HCT116 (cell line): ENCODE measurements around the gene GHDC. TPM values are rescaled to one million over a fixed set of nuclear protein-coding genes. Genes with fewer than 3 reads are reported as not detected.

Experiments
- ATAC-seq: fragments of 200-7000 bp; cut with Tn5 transposase; 2 replicates; pipeline ENCODE4 v1.9.1; 2020; ENCODE audit warnings: mild to moderate bottlenecking, moderate library complexity
- BruUV-seq: library from RNA; stranded (reverse); fragments of 400-500 nt; replicated peaks from 2 replicates; lab custom pipeline; 2021; lab: Mats Ljungman, UMichigan
- CTCF ChIA-PET: fragments of 300-600 bp; sonication (Branson Sonifier 250); formaldehyde crosslinking; loops from one replicate; lab custom pipeline; 2021; ENCODE audit warnings: antibody characterized with exemption; lab: Charles Lee
- POLR2A ChIA-PET: fragments of 300-600, 350-600 bp; sonication (Branson Sonifier 250); formaldehyde crosslinking; loops from one replicate; lab custom pipeline; 2021; ENCODE audit warnings: antibody characterized with exemption; lab: Charles Lee
- RAD21 ChIA-PET, 2 experiments: fragments of 300-600 bp; sonication (Branson Sonifier 250); formaldehyde crosslinking; loops; one replicate each; lab custom pipeline; 2023; ENCODE audit warnings: low total read pairs in 2 of 2; ENCODE audit not compliant: uncharacterized antibody in 2 of 2, unreplicated experiment in 2 of 2, low non-redundant PET in 1 of 2; lab: Charles Lee
- DNase-seq: peaks from one replicate; pipeline ENCODE4 v3.0.0-alpha.2; 2010; ENCODE audit warnings: low read depth, low spot score
- H2AFZ ChIP-seq: fragments of 200-600 bp; shearing (Covaris generic), sonication (generic); 2 replicates; pipeline ENCODE4 v1.6.1; 2017; ENCODE audit warnings: low read depth, mixed run types, mixed read lengths, antibody characterized with exemption, low read length; ENCODE audit not compliant: poor library complexity, severe bottlenecking
- H3K27ac ChIP-seq: 2 replicates; pipeline ENCODE4 v1.5.1; 2012; ENCODE audit warnings: low read depth, low read length
- H3K27me3 ChIP-seq: fragments of 200-600 bp; sonication (generic); 2 replicates; pipeline ENCODE4 v1.6.1; 2016; ENCODE audit warnings: mixed run types, low read length, mixed read lengths; ENCODE audit not compliant: insufficient read depth
- H3K36me3 ChIP-seq, 2 experiments: fragments of 200-500 bp in 1 of 2; fragments of 200-600 bp in 1 of 2; sonication (Bioruptor generic) in 1 of 2; sonication (generic) in 1 of 2; 2 replicates each; pipeline versions ENCODE4 v1.5.1 to v1.6.1; 2014 to 2016; ENCODE audit warnings: low read length in 2 of 2, inconsistent platforms in 1 of 2, mixed read lengths in 1 of 2, mixed run types in 1 of 2; ENCODE audit not compliant: insufficient read depth in 2 of 2, control insufficient read depth in 1 of 2
- H3K4me1 ChIP-seq, 2 experiments: fragments of 200-600 bp in 1 of 2; sonication (generic) in 1 of 2; 2 replicates each; pipeline versions ENCODE4 v1.5.1 to v1.6.1; 2012 to 2017; ENCODE audit warnings: low read length in 2 of 2, inconsistent platforms in 1 of 2, mild to moderate bottlenecking in 1 of 2, mixed read lengths in 1 of 2, mixed run types in 1 of 2, moderate library complexity in 1 of 2; ENCODE audit not compliant: insufficient read depth in 2 of 2, control insufficient read depth in 1 of 2
- H3K4me2 ChIP-seq: fragments of 200-600 bp; sonication (generic); 2 replicates; pipeline ENCODE4 v1.6.1; 2017; ENCODE audit warnings: mixed run types, low read length, mixed read lengths
- H3K4me3 ChIP-seq, 2 experiments: fragments of 200-600 bp in 1 of 2; sonication (generic) in 1 of 2; replicated peaks in 1 of 2; 2 replicates each; pipeline ENCODE4 v1.5.1; 2011 to 2016; ENCODE audit warnings: low read length in 2 of 2, control low read depth in 1 of 2, low read depth in 1 of 2, mild to moderate bottlenecking in 1 of 2, mixed read lengths in 1 of 2, mixed run types in 1 of 2
- H3K79me2 ChIP-seq: fragments of 200-600 bp; sonication (generic); 2 replicates; pipeline ENCODE4 v1.6.1; 2017; ENCODE audit warnings: mild to moderate bottlenecking, mixed run types, low read length, moderate library complexity, mixed read lengths; ENCODE audit not compliant: insufficient read depth
- H3K9ac ChIP-seq: fragments of 200-600 bp; sonication (generic); 2 replicates; pipeline ENCODE4 v1.6.1; 2016; ENCODE audit warnings: low read length, mixed read lengths
- H3K9me2 ChIP-seq: fragments of 200-600 bp; sonication (generic), shearing (Covaris generic); 2 replicates; pipeline ENCODE4 v1.6.1; 2017; ENCODE audit warnings: mixed run types, mild to moderate bottlenecking, moderate library complexity; ENCODE audit not compliant: insufficient read depth
- H3K9me3 ChIP-seq, 2 experiments: fragments of 200-500 bp in 1 of 2; fragments of 200-600 bp in 1 of 2; sonication (Bioruptor generic) in 1 of 2; sonication (generic) in 1 of 2; 2 replicates each; pipeline ENCODE4 v1.6.1; 2014 to 2017; ENCODE audit warnings: low read length in 2 of 2, mixed read lengths in 2 of 2, inconsistent platforms in 1 of 2, low read depth in 1 of 2, mild to moderate bottlenecking in 1 of 2, mixed run types in 1 of 2, moderate library complexity in 1 of 2; ENCODE audit not compliant: control insufficient read depth in 1 of 2, insufficient read depth in 1 of 2
- H4K20me1 ChIP-seq: fragments of 200-600 bp; sonication (generic), shearing (Covaris generic); 2 replicates; pipeline ENCODE4 v1.6.1; 2017; ENCODE audit warnings: mixed run types, mild to moderate bottlenecking, moderate library complexity; ENCODE audit not compliant: insufficient read depth
- ELF1 ChIP-seq: IDR thresholded peaks from 2 replicates; pipeline ENCODE4 v1.6.1; 2012; ENCODE audit warnings: low read depth, borderline replicate concordance
- EZH2phosphoT487 ChIP-seq: fragments of 200-600 bp; IDR thresholded peaks from 2 replicates; pipeline ENCODE4 v1.6.1; 2018; ENCODE audit warnings: antibody characterized with exemption, borderline replicate concordance
- SRF ChIP-seq: IDR thresholded peaks from 2 replicates; pipeline ENCODE4 v1.6.1; 2012; ENCODE audit warnings: low read depth
- ZNF274 ChIP-seq: fragments of 200-500 bp; sonication (Bioruptor generic); IDR thresholded peaks from 2 replicates; pipeline ENCODE4 v1.6.1; 2014; ENCODE audit warnings: mild to moderate bottlenecking, low read depth, low read length, inconsistent platforms
- intact Hi-C: fragments of 100-400 bp; cut with micrococcal nuclease; formaldehyde crosslinking; loops from 2 replicates; pipeline ENCODE4 v1.10.0; 2022
- total RNA-seq: library from RNA; stranded (reverse); gene quantifications from one replicate; pipeline ENCODE4 v1.2.1, GENCODE V29; 2021; ENCODE audit not compliant: unreplicated experiment
- TF ChIP-seq, protein P1 (sequence below): IDR thresholded peaks from 2 replicates; pipeline ENCODE4 v1.6.1; 2012
- TF ChIP-seq, protein P2 (sequence below): IDR thresholded peaks from 2 replicates; pipeline ENCODE4 v1.6.1; 2011; ENCODE audit warnings: mild to moderate bottlenecking, low read length, moderate library complexity; ENCODE audit not compliant: insufficient replicate concordance; ENCODE audit errors: extremely low read depth
- TF ChIP-seq, protein P3 (sequence below), 3 experiments: fragments of 200-600 bp in 1 of 3; sonication (generic) in 1 of 3; IDR thresholded peaks in 2 of 3; conservative IDR thresholded peaks in 1 of 3; 2 replicates each; pipeline ENCODE4 v1.5.1; 2012 to 2017; ENCODE audit warnings: low read depth in 2 of 3, low read length in 2 of 3, antibody characterized with exemption in 1 of 3, borderline replicate concordance in 1 of 3, control low read depth in 1 of 3, mild to moderate bottlenecking in 1 of 3, mixed read lengths in 1 of 3, mixed run types in 1 of 3, moderate library complexity in 1 of 3; ENCODE audit not compliant: insufficient read depth in 1 of 3

The GHDC gene
- total RNA-seq, 1 experiment from 2014 or later: 13.2 TPM

DNA sequence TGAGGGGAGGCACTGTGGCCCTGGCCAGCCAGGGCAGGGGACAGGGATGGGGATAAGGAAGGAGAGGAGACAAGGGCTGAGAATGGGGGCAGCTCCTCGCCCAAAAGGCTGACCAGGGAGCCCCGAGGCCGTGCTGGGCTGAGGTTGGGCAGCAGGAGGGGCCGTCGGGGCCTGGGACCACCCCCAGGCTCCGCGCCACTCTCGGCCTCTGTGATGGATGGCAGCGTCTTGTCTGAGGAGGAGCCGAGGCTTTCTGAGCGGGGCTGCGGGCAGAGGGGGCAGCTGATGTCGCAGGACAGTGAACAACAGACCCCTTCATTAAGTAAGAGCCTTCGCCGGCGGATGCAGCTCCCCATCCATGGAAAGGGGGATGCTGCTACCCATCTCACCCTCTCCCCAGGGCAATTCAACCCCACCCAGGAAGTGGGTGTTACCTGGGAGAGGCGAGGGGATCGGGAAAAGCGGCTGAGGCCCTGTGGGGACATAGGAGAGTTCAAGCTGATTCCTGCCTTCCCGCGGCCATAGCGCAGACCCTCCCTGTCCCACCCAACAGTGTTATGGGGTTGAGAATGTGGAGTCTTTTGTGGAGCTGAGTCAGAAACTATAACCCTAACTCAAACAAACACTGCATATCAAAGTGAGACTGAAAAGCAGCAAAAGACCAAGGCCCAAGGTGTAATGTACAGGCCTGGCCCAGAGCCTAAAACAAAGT is 30.4 kb downstream of the GHDC start (continued):
- no peak for TF ChIP-seq ELF1
- TF ChIP-seq, protein P1, sequence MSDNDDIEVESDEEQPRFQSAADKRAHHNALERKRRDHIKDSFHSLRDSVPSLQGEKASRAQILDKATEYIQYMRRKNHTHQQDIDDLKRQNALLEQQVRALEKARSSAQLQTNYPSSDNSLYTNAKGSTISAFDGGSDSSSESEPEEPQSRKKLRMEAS: no peak
- TF ChIP-seq, protein P2, sequence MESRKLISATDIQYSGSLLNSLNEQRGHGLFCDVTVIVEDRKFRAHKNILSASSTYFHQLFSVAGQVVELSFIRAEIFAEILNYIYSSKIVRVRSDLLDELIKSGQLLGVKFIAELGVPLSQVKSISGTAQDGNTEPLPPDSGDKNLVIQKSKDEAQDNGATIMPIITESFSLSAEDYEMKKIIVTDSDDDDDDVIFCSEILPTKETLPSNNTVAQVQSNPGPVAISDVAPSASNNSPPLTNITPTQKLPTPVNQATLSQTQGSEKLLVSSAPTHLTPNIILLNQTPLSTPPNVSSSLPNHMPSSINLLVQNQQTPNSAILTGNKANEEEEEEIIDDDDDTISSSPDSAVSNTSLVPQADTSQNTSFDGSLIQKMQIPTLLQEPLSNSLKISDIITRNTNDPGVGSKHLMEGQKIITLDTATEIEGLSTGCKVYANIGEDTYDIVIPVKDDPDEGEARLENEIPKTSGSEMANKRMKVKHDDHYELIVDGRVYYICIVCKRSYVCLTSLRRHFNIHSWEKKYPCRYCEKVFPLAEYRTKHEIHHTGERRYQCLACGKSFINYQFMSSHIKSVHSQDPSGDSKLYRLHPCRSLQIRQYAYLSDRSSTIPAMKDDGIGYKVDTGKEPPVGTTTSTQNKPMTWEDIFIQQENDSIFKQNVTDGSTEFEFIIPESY: no peak
- TF ChIP-seq SRF: no peak

DNA sequence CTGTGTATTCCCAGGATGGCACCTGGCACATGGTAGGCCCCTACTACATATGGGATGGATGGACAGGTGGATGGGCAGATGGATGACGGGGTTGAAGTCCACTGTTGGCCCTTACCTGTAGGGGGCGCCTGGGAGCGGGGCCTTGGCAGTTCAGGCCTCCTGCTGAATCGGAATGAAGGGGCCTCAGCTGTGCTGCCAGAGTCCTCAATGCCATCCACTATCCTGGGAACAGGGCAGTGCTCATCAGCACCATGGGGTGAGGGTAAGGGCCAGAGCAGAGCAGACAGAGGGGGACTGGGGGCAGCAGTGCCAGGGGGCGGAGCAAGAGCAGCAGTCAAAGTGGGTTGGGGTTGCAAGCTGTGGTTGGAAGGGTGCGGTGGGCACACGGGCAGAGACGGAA is 31.2 kb downstream of the GHDC start:
- BruUV-seq: no TSS peak
- no peak overlapping the region for H3K9ac ChIP-seq
- H3K4me1 ChIP-seq: no peaks in the 10 kb centered on the region
- TF ChIP-seq ZNF274 (no peak), EZH2phosphoT487 (no peak), ELF1 (no peak)
- TF ChIP-seq, protein P3, sequence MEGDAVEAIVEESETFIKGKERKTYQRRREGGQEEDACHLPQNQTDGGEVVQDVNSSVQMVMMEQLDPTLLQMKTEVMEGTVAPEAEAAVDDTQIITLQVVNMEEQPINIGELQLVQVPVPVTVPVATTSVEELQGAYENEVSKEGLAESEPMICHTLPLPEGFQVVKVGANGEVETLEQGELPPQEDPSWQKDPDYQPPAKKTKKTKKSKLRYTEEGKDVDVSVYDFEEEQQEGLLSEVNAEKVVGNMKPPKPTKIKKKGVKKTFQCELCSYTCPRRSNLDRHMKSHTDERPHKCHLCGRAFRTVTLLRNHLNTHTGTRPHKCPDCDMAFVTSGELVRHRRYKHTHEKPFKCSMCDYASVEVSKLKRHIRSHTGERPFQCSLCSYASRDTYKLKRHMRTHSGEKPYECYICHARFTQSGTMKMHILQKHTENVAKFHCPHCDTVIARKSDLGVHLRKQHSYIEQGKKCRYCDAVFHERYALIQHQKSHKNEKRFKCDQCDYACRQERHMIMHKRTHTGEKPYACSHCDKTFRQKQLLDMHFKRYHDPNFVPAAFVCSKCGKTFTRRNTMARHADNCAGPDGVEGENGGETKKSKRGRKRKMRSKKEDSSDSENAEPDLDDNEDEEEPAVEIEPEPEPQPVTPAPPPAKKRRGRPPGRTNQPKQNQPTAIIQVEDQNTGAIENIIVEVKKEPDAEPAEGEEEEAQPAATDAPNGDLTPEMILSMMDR (IDR thresholded peaks at IDR 0.05 in 2 of 3, conservative IDR thresholded peaks at IDR 0.05 in 1 of 3; ENCODE audit: borderline replicate concordance in 1 of 3, insufficient read depth in 1 of 3, low read depth in 2 of 3, low read length in 2 of 3): peak in 2 of 3 experiments; percentile 82 to 87; a peak in 5 of 6 replicates
- TF ChIP-seq, all 23 proteins: peak for 1
- intact Hi-C loops: no loop called here
- Histone ChIP-seq H3K79me2 (no peaks in the 10 kb centered on the region), H3K36me3 (no peaks in the 10 kb centered on the region), H4K20me1 (no peaks in the 10 kb centered on the region), H3K27ac (no peak overlapping the region), H3K4me2 (no peak overlapping the region), H3K4me3 (no peak overlapping the region), H3K27me3 (no peaks in the 10 kb centered on the region), H3K9me3 (no peaks in the 10 kb centered on the region), H3K9me2 (no peaks in the 10 kb centered on the region), H2AFZ (no peak overlapping the region)
- ATAC-seq (peak; percentile 89), DNase-seq (peak; percentile 18)
- ChIA-PET RAD21 (no interaction called here), POLR2A (no interaction called here), CTCF (interaction anchor here (0.9 kb wide), 1 partner anchor 21 kb away, joined by 4 read pairs; no protein-coding TSS in a partner anchor)
